Measurements from ENCODE around the gene LCOR.

DNA sequence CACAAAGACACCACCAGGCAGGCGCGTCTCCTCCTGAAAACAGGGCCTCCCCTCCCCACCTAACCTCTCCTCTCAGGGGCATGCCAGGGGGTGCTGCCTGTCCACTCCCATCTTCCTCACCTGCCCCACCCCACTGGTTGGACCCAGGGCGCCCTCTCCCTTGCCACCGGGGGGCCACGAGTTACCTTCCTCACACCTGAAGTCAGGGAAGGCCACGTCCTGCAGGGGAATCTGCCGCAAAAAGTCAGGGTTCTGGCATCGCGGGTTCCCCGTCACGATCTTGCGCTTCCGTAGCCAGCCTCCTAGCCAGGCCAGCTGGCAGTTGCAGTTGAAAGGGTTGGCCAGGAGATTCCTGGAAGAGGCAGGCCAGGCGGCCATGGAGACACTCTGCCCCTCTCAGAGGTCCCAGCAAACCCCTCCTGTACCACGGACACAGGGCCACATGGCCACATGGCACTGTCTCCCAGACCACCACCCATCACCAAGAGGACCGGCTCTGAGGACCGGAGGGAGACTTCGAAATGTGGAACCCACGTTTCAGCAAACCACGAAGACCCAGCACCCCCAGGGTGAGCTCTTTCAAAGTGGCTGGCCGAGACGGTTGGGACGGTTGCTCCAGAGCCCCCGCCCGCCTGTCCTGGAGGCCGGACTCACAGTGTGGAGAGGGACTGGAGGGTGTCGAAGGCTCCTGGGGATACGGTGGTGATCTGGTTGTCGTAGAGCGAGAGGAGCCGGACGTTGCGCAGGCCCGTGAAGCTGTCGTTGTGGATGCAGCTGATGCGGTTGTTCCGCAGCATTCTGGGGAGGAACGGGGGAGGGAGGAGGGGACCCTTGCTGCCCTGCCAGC is 210.8 kb downstream of the LCOR start:
- TF ChIP-seq, protein P1, sequence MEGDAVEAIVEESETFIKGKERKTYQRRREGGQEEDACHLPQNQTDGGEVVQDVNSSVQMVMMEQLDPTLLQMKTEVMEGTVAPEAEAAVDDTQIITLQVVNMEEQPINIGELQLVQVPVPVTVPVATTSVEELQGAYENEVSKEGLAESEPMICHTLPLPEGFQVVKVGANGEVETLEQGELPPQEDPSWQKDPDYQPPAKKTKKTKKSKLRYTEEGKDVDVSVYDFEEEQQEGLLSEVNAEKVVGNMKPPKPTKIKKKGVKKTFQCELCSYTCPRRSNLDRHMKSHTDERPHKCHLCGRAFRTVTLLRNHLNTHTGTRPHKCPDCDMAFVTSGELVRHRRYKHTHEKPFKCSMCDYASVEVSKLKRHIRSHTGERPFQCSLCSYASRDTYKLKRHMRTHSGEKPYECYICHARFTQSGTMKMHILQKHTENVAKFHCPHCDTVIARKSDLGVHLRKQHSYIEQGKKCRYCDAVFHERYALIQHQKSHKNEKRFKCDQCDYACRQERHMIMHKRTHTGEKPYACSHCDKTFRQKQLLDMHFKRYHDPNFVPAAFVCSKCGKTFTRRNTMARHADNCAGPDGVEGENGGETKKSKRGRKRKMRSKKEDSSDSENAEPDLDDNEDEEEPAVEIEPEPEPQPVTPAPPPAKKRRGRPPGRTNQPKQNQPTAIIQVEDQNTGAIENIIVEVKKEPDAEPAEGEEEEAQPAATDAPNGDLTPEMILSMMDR (IDR thresholded peaks at IDR 0.05; ENCODE audit: low read depth, low read length, missing input control), result no peak
- TF ChIP-seq JUND (IDR thresholded peaks at IDR 0.05) (no peak), EGR1 (IDR thresholded peaks at IDR 0.05; ENCODE audit: low read depth in 2 of 2) (no peak), YY1 (IDR thresholded peaks at IDR 0.05) (no peak), TAF1 (conservative IDR thresholded peaks at IDR 0.05) (no peak), SP1 (IDR thresholded peaks at IDR 0.05) (no peak), RXRA (IDR thresholded peaks at IDR 0.05) (no peak), HNF4G (IDR thresholded peaks at IDR 0.05) (no peak), RAD21 (IDR thresholded peaks at IDR 0.05) (no peak)
- TF ChIP-seq, protein P2, sequence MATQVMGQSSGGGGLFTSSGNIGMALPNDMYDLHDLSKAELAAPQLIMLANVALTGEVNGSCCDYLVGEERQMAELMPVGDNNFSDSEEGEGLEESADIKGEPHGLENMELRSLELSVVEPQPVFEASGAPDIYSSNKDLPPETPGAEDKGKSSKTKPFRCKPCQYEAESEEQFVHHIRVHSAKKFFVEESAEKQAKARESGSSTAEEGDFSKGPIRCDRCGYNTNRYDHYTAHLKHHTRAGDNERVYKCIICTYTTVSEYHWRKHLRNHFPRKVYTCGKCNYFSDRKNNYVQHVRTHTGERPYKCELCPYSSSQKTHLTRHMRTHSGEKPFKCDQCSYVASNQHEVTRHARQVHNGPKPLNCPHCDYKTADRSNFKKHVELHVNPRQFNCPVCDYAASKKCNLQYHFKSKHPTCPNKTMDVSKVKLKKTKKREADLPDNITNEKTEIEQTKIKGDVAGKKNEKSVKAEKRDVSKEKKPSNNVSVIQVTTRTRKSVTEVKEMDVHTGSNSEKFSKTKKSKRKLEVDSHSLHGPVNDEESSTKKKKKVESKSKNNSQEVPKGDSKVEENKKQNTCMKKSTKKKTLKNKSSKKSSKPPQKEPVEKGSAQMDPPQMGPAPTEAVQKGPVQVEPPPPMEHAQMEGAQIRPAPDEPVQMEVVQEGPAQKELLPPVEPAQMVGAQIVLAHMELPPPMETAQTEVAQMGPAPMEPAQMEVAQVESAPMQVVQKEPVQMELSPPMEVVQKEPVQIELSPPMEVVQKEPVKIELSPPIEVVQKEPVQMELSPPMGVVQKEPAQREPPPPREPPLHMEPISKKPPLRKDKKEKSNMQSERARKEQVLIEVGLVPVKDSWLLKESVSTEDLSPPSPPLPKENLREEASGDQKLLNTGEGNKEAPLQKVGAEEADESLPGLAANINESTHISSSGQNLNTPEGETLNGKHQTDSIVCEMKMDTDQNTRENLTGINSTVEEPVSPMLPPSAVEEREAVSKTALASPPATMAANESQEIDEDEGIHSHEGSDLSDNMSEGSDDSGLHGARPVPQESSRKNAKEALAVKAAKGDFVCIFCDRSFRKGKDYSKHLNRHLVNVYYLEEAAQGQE (IDR thresholded peaks at IDR 0.05), result no peak
- TF ChIP-seq, protein P3, sequence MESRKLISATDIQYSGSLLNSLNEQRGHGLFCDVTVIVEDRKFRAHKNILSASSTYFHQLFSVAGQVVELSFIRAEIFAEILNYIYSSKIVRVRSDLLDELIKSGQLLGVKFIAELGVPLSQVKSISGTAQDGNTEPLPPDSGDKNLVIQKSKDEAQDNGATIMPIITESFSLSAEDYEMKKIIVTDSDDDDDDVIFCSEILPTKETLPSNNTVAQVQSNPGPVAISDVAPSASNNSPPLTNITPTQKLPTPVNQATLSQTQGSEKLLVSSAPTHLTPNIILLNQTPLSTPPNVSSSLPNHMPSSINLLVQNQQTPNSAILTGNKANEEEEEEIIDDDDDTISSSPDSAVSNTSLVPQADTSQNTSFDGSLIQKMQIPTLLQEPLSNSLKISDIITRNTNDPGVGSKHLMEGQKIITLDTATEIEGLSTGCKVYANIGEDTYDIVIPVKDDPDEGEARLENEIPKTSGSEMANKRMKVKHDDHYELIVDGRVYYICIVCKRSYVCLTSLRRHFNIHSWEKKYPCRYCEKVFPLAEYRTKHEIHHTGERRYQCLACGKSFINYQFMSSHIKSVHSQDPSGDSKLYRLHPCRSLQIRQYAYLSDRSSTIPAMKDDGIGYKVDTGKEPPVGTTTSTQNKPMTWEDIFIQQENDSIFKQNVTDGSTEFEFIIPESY (IDR thresholded peaks at IDR 0.05), result no peak
- TF ChIP-seq, protein P4, sequence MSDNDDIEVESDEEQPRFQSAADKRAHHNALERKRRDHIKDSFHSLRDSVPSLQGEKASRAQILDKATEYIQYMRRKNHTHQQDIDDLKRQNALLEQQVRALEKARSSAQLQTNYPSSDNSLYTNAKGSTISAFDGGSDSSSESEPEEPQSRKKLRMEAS (IDR thresholded peaks at IDR 0.05), result no peak
